ENCODE measurements around the gene UNC93A. TPM values are rescaled to one million over a fixed set of nuclear protein-coding genes. Genes with fewer than 3 reads are reported as not detected.
"Not testable (repeated sequence)": the region's sequence is repeated elsewhere in the genome, so short reads cannot be mapped to it uniquely, and the experiment has no call there.

The UNC93A gene
- polyA plus RNA-seq (2013, experiment 1 of 2; ENCODE audit: insufficient read length): not detected
- not detected for polyA plus RNA-seq (2013, experiment 2 of 2; ENCODE audit: insufficient read length)

GRCh38 chr6:167290786-167291622 is at the start of gene UNC93A:
Gene UNC93A (plus strand): TSS chr6:167291315. CDS start chr6:167291490, 175 bp downstream.
- DNase-seq: no peak

GRCh38 chr6:167241321-167242134 is 49.6 kb upstream of the UNC93A start:
- DNase-seq: not testable (repeated sequence)

GRCh38 chr6:167242135-167242506 is 49.0 kb upstream of the UNC93A start:
- not testable (repeated sequence) for DNase-seq

GRCh38 chr6:167242511-167243051 is 48.5 kb upstream of the UNC93A start:
- not testable (repeated sequence) for DNase-seq

GRCh38 chr6:167244064-167244960 is 46.8 kb upstream of the UNC93A start:
- DNase-seq: no peak

- no peak for DNase-seq
These were observed 46.1 kb upstream of the UNC93A start for GRCh38 chr6:167244991-167245390.

GRCh38 chr6:167245591-167245990 is 45.5 kb upstream of the UNC93A start:
- DNase-seq: no peak

GRCh38 chr6:167247814-167248595 is 43.1 kb upstream of the UNC93A start:
- DNase-seq: no peak

- not testable (repeated sequence) for DNase-seq
These were observed 42.1 kb upstream of the UNC93A start for GRCh38 chr6:167248878-167249455.

- no peak for DNase-seq
These were observed 38.8 kb upstream of the UNC93A start for GRCh38 chr6:167252271-167252670.

- DNase-seq: no peak
These were observed 35.1 kb upstream of the UNC93A start for GRCh38 chr6:167255918-167256553.

GRCh38 chr6:167258646-167259045 is 32.5 kb upstream of the UNC93A start:
- no peak for DNase-seq

GRCh38 chr6:167266057-167266829 is 24.9 kb upstream of the UNC93A start:
- DNase-seq: not testable (repeated sequence)

- DNase-seq: no peak
These were observed 24.1 kb upstream of the UNC93A start for GRCh38 chr6:167266830-167267555.

- not testable (repeated sequence) for DNase-seq
These were observed 23.6 kb upstream of the UNC93A start for GRCh38 chr6:167267556-167267898.

- no peak for DNase-seq
These were observed 23.2 kb upstream of the UNC93A start for GRCh38 chr6:167267921-167268401.

- DNase-seq: no peak
These were observed 22.3 kb upstream of the UNC93A start for GRCh38 chr6:167268683-167269280.
